ACHN (cell line): ENCODE measurements around the gene FIS1.
"Not testable (repeated sequence)": the region's sequence is repeated elsewhere in the genome, so short reads cannot be mapped to it uniquely, and the experiment has no call there.

ENCODE experiments used
- DNase-seq: peaks from one replicate; pipeline ENCODE4 v3.0.0-alpha.2; 2015
- in situ Hi-C: cut with HindIII; loops from 2 replicates; pipeline ENCODE4 v1.10.0; 2017; ENCODE audit warnings: low sequenced_read_pairs, low pct_ligation_motif_present, low pct_unique_long_range_greater_than_20kb

The FIS1 gene

DNA sequence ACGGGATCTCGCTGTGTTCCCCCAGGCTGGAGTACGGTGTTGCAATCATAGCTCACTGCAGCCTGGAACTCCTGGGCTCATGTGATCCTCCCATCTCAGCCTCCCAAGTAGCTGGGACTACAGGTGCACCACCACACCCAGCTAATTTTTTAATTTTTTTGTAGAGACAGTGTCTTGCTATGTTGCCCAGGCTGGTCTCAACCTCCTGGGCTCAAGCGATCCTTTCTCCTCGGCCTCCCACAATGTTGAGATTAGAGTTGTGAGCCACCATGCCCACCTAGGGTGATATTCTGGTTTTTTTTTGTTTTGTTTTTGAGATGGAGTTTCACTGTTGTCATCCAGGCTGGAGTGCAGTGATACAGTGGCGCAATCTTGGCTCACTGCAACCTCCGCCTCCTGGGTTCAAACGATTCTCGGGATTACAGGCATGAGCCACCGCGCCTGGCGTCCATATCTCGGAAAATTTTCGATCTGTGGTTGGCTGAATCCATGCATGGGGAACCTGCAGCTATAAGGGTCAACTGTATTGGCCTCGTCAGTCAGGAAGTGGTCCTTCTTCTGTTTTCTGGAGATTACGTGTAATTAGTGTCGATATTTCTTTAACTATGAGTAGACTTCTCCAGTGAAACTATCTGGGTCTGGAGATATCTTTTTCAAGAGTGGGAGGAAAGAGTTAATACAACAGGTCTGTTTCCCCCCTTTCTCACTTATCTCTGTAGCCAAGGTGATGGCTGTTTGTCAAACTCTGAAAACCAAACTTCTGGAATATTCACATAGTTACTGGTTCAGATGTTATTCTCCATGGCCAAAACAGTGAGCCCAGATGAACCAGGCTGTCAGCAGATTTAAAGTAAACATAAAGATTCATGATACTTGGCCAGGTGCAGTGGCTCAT is 21.0 kb upstream of the FIS1 start:
- DNase-seq, result no peak
- in situ Hi-C loops, result no loop called here

- DNase-seq, in situ Hi-C loops: not testable (repeated sequence)
These were observed 19.3 kb upstream of the FIS1 start for GRCh38 chr7:101264102-101264706.

DNA sequence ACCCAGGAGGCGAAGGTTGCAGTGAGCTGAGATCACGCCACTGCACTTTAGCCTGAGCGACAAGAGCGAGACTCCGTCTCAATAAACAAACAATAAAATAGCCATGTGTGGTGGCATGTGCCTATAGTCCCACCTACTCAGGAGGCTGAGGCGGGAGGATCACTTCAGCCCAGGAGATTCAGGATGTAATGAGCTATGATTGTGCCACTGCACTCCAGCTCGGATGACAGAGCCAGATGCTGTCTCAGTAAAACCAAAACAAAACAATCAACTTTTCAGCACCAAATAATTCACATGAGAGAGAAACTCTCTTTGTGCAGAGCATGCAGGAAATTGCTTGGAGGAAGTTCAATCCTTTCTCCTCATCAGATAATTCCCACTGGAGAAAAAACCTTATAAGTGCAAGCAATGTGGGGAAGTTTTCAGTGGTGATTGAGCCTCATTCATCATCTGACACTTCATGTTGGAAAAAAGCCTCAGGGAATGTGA is 13.4 kb upstream of the FIS1 start:
- DNase-seq, result no peak
- in situ Hi-C loops, result loop anchor here (5.0 kb wide), 1 partner anchor 41 kb away; the partner anchor contains the start of genes PLOD3 and ZNHIT1

GRCh38 chr7:101255796-101256195 is 10.9 kb upstream of the FIS1 start:
- in situ Hi-C loops, result loop anchor here (5.0 kb wide), 1 partner anchor 38 kb away; the partner anchor contains the start of genes PLOD3 and ZNHIT1

DNA sequence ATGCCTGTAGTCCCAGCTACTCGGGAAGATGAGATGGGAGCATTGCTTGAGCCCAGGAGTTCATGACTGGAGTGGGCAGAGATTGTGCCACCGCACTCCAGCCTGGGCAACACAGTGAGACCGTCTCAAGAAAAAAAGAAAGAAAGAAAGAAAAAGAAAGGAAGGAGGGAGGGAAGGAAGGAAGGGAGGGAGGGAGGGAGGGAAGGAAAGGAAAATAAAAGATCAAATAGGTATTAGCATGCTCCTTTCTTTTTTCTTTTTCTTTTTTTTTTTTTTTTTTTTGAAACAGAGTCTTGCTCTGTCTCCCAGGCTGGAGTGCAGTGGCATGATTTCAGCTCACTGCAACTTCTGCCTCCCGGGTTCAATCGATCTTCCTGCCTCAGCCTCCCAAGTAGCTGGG is 8.3 kb upstream of the FIS1 start:
- in situ Hi-C loops, DNase-seq: not testable (repeated sequence)

More at GRCh38 chr7:101255796-101256195, 10.9 kb upstream of the FIS1 start:
- no peak for DNase-seq

DNA sequence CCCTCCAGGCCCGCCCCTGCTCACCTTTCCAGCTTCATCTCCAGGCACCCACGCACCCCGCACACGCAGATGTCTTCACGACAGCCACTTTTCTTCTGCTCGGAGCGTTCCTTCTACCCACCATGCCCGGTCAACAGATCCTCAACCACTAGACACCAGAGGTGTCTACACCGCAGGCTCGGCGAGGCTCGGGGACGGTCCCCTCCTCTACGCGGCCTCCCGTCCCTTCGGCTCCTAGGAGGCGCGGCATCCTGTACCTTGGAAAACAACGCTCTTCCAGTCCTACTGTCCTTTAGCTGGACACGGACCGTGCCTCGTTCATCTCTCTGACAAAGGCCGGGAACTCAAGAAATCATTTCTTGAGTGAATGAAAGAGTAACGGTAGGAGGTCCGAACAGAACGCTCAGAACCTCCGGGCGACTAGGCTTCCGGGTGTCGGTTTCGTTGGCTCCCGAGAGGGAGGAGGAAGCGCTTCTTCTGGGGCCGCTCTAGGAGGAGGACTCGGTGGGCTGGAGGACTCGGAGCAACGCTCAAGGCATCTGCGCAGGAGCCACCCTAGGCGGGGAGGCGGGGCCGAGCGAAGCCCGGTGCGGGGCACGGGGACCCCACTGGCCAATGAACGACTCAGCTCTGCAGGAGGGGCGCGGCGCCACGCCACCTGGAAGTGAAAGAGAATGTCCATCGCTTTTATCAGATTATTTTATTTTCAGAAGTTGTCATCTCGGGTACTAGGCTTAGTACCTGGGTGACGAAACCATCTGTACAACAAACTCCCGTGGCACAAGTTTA is 7.2 kb upstream of the FIS1 start:
- in situ Hi-C loops, result no loop called here
- DNase-seq, result peak; percentile 100

DNA sequence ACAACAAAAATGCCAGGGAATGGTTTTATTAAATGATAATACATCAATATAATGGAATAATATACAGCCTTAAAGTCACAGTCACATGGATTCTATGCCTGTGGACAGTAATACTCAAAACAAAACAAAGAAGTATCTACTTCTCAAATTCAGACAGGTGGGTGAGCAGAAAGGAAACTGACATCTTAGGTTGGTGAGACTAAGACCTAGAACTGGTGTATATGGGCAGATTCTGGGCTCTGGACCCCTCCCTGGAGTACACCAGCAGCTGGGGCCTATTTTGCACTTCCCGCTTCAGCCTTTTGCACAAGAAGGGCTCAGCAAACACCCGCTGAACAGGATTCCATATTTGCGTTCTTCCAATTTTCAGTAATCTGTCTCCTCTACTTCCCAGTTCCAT is 5.4 kb upstream of the FIS1 start:
- in situ Hi-C loops, result no loop called here
- no peak for DNase-seq

DNA sequence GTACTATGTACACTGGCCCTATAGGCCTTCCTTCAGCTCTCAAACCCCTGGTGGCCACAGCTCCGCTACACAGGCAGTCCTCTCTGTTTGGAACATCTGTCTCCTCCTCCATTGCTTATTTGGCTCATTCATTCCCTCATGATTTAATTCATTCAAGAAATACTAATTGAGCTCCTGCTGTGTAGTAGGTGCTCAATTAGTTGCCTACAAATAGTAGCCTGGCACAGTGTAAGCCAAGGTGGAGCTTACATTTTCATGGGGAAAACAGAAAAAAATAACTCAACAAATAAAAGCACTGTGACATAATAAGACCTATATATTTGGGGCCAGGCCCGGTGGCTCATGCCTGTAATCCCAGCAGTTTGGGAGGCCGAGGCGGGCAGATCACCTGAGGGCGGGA is 3.4 kb upstream of the FIS1 start:
- in situ Hi-C loops, result no loop called here
- no peak for DNase-seq

DNA sequence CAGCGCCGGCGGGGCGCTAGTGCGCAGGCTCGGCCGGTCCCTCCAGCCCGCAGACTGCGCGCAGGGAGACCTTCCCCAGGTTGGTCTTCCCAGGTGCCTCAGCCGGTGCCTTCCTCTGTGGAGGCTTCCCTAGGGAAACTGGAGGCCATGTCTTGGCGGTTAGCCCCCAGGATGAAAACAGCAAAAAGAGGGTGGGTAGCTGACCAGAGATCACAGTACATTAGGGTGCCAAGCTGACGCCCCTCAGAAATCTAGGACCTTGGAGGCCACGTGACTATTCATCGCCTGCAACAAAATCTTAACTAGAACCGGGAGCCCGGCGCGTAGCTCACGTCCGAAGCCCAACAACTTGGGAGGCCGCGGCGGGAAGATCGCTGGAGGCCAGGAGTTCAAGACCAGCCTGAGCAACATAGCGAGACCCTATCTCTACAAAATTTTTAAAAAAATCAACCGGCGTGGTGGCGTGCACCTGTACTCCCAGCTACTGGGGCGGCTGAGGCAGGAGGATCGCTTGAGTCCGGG is 327 bp upstream of the FIS1 start:
- no peak for DNase-seq
- in situ Hi-C loops, result no loop called here

- no peak for DNase-seq
- in situ Hi-C loops, result no loop called here
These were observed 1.1 kb downstream of the FIS1 start for GRCh38 chr7:101243646-101244374.

DNA sequence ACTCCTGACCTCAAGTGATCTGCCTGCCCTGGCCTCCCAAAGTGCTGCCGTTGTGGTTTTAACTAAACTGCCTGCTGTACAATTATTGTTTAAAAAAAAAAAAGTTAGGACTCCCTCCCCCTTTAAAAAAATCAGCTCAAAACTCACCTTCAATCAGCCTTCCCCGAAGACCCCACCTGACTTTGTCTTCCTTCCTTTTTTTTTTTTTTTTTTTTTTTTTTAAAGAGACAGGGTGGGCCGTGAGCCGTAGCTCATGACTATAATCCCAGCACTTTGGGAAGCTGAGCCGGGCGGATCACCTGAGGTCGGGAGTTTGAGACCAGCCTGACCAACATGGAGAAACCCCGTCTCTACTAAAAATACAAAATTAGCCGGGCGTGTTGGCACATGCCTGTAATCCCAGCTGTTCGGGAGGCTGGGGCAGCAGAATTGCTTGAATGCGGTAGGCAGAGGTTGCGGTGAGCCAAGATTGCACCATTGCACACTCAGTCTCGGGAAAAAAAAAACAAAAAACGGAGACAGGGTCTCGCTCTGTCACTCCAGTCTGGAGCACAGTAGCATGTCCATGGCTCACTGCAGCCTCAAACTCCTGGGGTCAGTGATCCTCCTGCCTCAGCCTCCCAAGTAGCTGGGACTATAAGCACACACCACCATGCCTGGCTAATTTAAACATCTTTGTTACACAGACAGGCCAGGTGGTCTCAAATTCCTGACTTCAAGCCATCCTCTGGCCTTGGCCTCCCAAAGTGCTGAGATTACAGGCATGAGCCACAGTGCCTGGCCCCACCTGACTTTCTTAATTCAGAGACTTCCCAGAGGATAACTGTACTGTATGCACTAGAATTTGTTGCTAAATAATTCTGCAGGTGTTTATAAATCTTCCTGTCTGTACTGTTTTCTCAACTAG is 3.2 kb downstream of the FIS1 start:
- DNase-seq, result no peak

GRCh38 chr7:101241015-101241363 is 3.9 kb downstream of the FIS1 start:
- DNase-seq, result no peak
- in situ Hi-C loops, result no loop called here

More for the DNA sequence above, 3.2 kb downstream of the FIS1 start:
- in situ Hi-C loops, result no loop called here

DNA sequence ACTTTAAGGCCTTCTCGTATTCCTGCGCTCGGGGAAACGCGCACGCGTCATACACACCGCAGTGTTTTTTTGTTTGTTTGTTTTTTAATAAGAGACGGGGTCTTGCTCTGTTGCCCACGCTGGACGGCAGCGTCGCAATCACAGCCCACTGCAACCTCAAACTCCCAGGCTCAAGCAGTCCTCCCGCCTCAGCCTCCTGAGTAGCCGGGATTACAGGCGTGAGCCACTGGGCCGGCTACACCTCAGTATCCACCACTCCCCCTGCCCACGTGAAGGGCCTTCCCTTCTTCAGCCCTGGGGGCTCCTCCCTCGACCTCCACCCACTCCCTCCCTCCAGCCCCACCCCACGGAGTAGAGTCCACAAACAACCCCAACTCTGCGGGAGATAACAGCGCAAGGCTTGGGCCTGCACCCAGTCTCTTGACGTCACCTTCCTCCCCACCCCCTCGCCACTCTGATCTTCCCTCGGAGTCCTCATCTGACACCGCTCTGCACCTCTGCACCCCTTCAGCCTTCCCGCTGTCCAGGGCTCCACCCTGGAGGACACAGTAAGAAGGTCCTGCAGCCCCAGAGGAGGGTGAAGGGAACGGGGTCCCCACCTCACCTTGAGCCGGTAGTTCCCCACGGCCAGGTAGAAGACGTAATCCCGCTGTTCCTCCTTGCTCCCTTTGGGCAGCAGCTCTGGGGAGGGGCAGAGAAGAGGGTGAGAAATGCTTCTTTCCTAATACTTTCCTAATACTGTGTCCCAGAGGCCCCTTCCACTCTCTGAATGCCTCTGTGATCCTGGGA is 4.5 kb downstream of the FIS1 start:
- in situ Hi-C loops, result no loop called here

GRCh38 chr7:101239951-101240220 is 5.0 kb downstream of the FIS1 start:
- DNase-seq, result no peak
- in situ Hi-C loops, result no loop called here

More for the DNA sequence above, 4.5 kb downstream of the FIS1 start:
- no peak for DNase-seq

DNA sequence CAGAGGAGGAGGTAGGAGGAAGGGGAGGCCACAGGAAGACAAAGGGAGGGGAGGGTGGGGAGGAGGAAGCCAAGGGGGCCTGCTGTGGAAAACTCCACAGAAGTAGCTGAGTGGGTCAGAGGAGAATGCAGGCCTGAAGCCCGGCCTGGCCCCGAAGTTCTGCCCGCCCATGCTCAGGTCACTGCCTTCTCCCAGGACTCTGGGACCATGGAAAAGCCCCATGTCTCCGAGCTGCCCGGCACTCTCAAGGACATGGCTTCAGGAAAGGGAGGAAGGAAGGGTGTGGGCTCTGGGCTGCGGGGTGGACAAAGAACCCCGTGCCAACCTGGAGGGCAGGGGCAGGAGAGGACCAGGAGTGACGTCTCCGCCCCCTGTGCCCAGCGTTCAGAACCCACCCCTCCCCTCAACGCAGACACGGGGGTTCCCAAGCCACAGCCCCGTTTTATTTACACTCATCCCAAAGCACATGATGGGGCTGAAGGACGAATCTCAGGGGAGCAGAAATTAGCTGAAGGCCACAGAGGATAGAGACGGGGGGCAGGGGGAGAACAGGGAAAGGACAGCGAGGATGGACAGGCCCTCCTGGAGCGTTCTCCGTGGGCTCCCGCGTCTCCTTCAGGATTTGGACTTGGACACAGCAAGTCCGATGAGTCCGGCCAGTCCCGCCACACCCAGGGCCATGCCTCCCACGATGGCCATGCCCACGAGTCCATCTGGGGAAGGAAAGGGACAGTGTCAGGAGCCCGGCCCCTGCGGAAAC is 5.5 kb downstream of the FIS1 start:
- no peak for DNase-seq
- in situ Hi-C loops, result no loop called here
